Erythroblast (primary cell): ENCODE data around the gene PRKAG1.

Experiments
- GATA1 ChIP-seq: IDR thresholded peaks from 2 replicates; pipeline ENCODE4 v1.6.1; 2011; ENCODE audit warnings: low read depth, mild to moderate bottlenecking, control low read depth, low read length, moderate library complexity
- POLR2A ChIP-seq: IDR thresholded peaks from 2 replicates; pipeline ENCODE4 v1.6.1; 2011; ENCODE audit warnings: mild to moderate bottlenecking, low read length

- TF ChIP-seq GATA1 (no peak), POLR2A (no peak)
Measured at GRCh38 chr12:48965298-48965838, 53.2 kb downstream of the PRKAG1 start.
